ENCODE data around the gene SLC35F5. TPM values are rescaled to one million over a fixed set of nuclear protein-coding genes. Genes with fewer than 3 reads are reported as not detected.
A peak's percentile ranks its signal among the peaks of the same experiment; 100 is the strongest.

Gene SLC35F5
- total RNA-seq, 1 experiment from 2014 or later: 14.3 TPM

DNA sequence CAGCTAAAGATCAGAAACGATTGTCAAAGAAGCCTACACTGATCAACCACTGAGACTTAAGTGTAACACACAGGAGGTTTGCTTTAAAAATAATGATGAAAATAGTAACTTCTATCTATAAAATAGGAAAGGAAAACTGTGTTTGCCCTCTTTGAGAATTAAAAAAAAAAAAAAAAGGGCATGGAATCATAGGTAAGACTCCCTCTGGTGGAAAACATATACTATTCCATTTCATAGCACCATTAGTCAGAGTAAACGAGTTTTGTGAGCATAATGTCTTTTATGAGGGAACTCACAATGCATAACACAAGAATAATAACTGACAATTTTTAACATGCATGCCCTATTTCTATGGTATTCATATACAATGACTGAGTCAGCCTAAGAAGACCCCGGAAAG lies 36.3 kb downstream of the SLC35F5 start:
- Histone ChIP-seq H3K36me3 (ENCODE audit: control insufficient read depth in 1 of 2, insufficient read depth in 2 of 2, low read length in 2 of 2) (peaks cover 12 to 17% of the 10 kb centered on the region in 2 experiments; a peak in 3 of 4 replicates), H3K79me2 (ENCODE audit: insufficient read depth, low read length) (no peaks in the 10 kb centered on the region), H3K27ac (ENCODE audit: low read depth, low read length) (no peak overlapping the region), H3K9me2 (ENCODE audit: insufficient read depth) (no peaks in the 10 kb centered on the region), H3K27me3 (ENCODE audit: insufficient read depth, low read length) (no peaks in the 10 kb centered on the region), H3K4me3 (replicated peaks in 1 of 2; ENCODE audit: low read depth in 1 of 2, low read length in 2 of 2) (no peak overlapping the region), H3K9ac (ENCODE audit: low read length) (no peak overlapping the region), H3K4me2 (ENCODE audit: low read length) (no peak overlapping the region), H3K4me1 (ENCODE audit: control insufficient read depth in 1 of 2, insufficient read depth in 2 of 2, low read length in 2 of 2) (no peaks in the 10 kb centered on the region), H3K9me3 (ENCODE audit: control insufficient read depth in 1 of 2, insufficient read depth in 1 of 2, low read depth in 1 of 2, low read length in 2 of 2) (no peaks in the 10 kb centered on the region), H2AFZ (ENCODE audit: low read depth, low read length, poor library complexity, severe bottlenecking) (no peak overlapping the region), H4K20me1 (ENCODE audit: insufficient read depth) (0 out of 2 replicates have a peak, but pooled peaks cover 2% of the 10 kb centered on the region)
- ChIA-PET POLR2A (interaction anchor here (0.9 kb wide), 1 partner anchor 13 kb away, joined by 3 read pairs; no protein-coding TSS in a partner anchor), RAD21 (ENCODE audit: low non-redundant PET in 1 of 2, low total read pairs in 2 of 2, uncharacterized antibody in 2 of 2, unreplicated experiment in 2 of 2) (no interaction called here), CTCF (no interaction called here)
- intact Hi-C loops (cut with micrococcal nuclease): no loop called here
- no TSS peak for BruUV-seq (replicated peaks)
- no peak for DNase-seq (ENCODE audit: low read depth, low spot score)
- TF ChIP-seq EZH2 (IDR thresholded peaks at IDR 0.05) (no peak), CTCF (IDR thresholded peaks at IDR 0.05 in 2 of 3, conservative IDR thresholded peaks at IDR 0.05 in 1 of 3; ENCODE audit: borderline replicate concordance in 1 of 3, insufficient read depth in 1 of 3, low read depth in 2 of 3, low read length in 2 of 3) (peak; percentile 17 to 53 (median 30); a peak in 3 of 6 replicates)
- ATAC-seq: no peak

- intact Hi-C loops (cut with micrococcal nuclease): no loop called here
- Histone ChIP-seq H3K9ac (ENCODE audit: low read length) (no peak overlapping the region), H2AFZ (ENCODE audit: low read depth, low read length, poor library complexity, severe bottlenecking) (no peak overlapping the region), H3K9me3 (ENCODE audit: control insufficient read depth in 1 of 2, insufficient read depth in 1 of 2, low read depth in 1 of 2, low read length in 2 of 2) (no peaks in the 10 kb centered on the region), H3K27me3 (ENCODE audit: insufficient read depth, low read length) (no peaks in the 10 kb centered on the region), H3K4me3 (replicated peaks in 1 of 2; ENCODE audit: low read depth in 1 of 2, low read length in 2 of 2) (no peak overlapping the region), H4K20me1 (ENCODE audit: insufficient read depth) (0 out of 2 replicates have a peak, but pooled peaks cover 2% of the 10 kb centered on the region), H3K36me3 (ENCODE audit: control insufficient read depth in 1 of 2, insufficient read depth in 2 of 2, low read length in 2 of 2) (peaks cover 12 to 17% of the 10 kb centered on the region in 2 experiments), H3K4me2 (ENCODE audit: low read length) (no peak overlapping the region), H3K27ac (ENCODE audit: low read depth, low read length) (no peak overlapping the region), H3K4me1 (ENCODE audit: control insufficient read depth in 1 of 2, insufficient read depth in 2 of 2, low read length in 2 of 2) (no peaks in the 10 kb centered on the region), H3K79me2 (ENCODE audit: insufficient read depth, low read length) (no peaks in the 10 kb centered on the region), H3K9me2 (ENCODE audit: insufficient read depth) (no peaks in the 10 kb centered on the region)
- no TSS peak for BruUV-seq (replicated peaks)
- no peak for ATAC-seq
- POLR2A ChIA-PET: no interaction called here
- TF ChIP-seq CTCF (IDR thresholded peaks at IDR 0.05 in 2 of 3, conservative IDR thresholded peaks at IDR 0.05 in 1 of 3; ENCODE audit: borderline replicate concordance in 1 of 3, insufficient read depth in 1 of 3, low read depth in 2 of 3, low read length in 2 of 3) (no peak), POLR2AphosphoS5 (IDR thresholded peaks at IDR 0.05; ENCODE audit: low read depth, low read length) (no peak), SRF (IDR thresholded peaks at IDR 0.05; ENCODE audit: low read depth) (no peak), EGR1 (IDR thresholded peaks at IDR 0.05; ENCODE audit: low read depth) (no peak), ZFX (IDR thresholded peaks at IDR 0.05) (no peak)
- TF ChIP-seq, protein P1, sequence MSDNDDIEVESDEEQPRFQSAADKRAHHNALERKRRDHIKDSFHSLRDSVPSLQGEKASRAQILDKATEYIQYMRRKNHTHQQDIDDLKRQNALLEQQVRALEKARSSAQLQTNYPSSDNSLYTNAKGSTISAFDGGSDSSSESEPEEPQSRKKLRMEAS (IDR thresholded peaks at IDR 0.05): no peak
- TF ChIP-seq, protein P2, sequence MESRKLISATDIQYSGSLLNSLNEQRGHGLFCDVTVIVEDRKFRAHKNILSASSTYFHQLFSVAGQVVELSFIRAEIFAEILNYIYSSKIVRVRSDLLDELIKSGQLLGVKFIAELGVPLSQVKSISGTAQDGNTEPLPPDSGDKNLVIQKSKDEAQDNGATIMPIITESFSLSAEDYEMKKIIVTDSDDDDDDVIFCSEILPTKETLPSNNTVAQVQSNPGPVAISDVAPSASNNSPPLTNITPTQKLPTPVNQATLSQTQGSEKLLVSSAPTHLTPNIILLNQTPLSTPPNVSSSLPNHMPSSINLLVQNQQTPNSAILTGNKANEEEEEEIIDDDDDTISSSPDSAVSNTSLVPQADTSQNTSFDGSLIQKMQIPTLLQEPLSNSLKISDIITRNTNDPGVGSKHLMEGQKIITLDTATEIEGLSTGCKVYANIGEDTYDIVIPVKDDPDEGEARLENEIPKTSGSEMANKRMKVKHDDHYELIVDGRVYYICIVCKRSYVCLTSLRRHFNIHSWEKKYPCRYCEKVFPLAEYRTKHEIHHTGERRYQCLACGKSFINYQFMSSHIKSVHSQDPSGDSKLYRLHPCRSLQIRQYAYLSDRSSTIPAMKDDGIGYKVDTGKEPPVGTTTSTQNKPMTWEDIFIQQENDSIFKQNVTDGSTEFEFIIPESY (IDR thresholded peaks at IDR 0.05; ENCODE audit: extremely low read depth, insufficient replicate concordance, low read length): no peak
- RAD21 ChIA-PET (ENCODE audit: low non-redundant PET in 1 of 2, low total read pairs in 2 of 2, uncharacterized antibody in 2 of 2, unreplicated experiment in 2 of 2): no interaction called here
- CTCF ChIA-PET: no interaction called here
- no peak for DNase-seq (ENCODE audit: low read depth, low spot score)
Observed at GRCh38 chr2:113716291-113716690, 40.2 kb downstream of the SLC35F5 start.
